Hair follicular keratinocyte (primary cell): ENCODE measurements around the gene SLC4A11. TPM values are rescaled to one million over a fixed set of nuclear protein-coding genes. Genes with fewer than 3 reads are reported as not detected.

Experiments used
- total RNA-seq: library from RNA; depleted of rRNA; stranded (reverse); fragments of >200 nt; gene quantifications from 2 replicates; pipeline ENCODE4 v1.2.3, GENCODE V29; 2015

SLC4A11 gene
- 3.6 and 6.8 TPM in 2 replicates for total RNA-seq

GRCh38 chr20:3239026-3239866 is at the start of gene SLC4A11:
SLC4A11 (minus strand) TSS chr20:3239190; CDS start chr20:3239137, 53 bp downstream.

GRCh38 chr20:3209257-3209945 is 29.6 kb downstream of the SLC4A11 start, which contains the start of gene ITPA:
ITPA (plus strand) TSS chr20:3209498; CDS start chr20:3209552, 54 bp downstream.

DNA sequence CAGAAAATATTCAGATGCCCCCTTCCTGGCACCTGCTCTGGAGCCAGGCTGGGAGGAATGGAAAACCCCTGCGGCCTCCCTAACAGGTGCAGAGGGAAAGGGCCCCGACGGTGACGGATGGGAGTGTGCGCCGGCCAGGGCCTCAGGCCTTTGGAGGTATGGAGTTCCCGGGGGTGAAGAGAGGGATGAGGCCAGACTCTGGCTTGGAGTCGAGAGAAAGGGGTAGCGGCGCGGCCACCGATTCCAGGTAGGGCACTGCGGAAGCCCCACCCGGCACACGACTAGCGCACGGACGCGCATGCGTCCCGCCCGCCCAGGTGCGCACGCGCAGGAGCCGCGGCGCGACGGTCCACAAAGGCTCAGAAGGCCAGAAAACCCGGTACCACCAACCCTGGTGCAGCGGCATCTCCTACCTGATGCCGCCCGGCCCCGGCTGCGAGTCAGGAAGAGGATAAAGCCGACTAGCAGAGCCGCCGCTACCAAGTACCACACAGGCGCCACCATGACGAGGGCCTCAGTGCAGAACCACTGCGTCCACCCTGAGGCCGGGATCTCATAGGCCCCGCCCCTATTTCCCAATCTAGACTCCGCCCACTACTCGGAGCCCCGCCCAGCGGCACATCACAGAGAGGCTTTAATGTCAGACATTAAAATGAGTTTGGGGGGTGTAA is 34.7 kb downstream of the SLC4A11 start, which contains the start of gene DDRGK1:
TSS of gene DDRGK1 (minus strand) at position 559 of the 671 bp plus-strand sequence. CDS start at position 504, 55 bp downstream.

Other genes with a start within 250 kb of the SLC4A11 start
- gene GNRH2, start 195.6 kb downstream of the SLC4A11 start, total RNA-seq, result 1.3 TPM in 1 of 2 replicates, not detected in the other
- 87.9 and 128 TPM in 2 replicates for gene MRPS26, start 193.1 kb downstream of the SLC4A11 start, total RNA-seq
- gene OXT, start 167.6 kb downstream of the SLC4A11 start, total RNA-seq, result not detected in 2 replicates
- not detected in 2 replicates for gene AVP, start 154.5 kb downstream of the SLC4A11 start, total RNA-seq
- gene FASTKD5, start 79.3 kb downstream of the SLC4A11 start, total RNA-seq, result 8.3 and 14.7 TPM in 2 replicates
- gene UBOX5, start 79.3 kb downstream of the SLC4A11 start, total RNA-seq, result 2.2 and 4.5 TPM in 2 replicates
- 6.4 and 9.4 TPM in 2 replicates for gene LZTS3, start 65.6 kb downstream of the SLC4A11 start, total RNA-seq
- gene DDRGK1, start 34.5 kb downstream of the SLC4A11 start, total RNA-seq, result 47.7 and 59.8 TPM in 2 replicates
- gene ITPA, start 29.7 kb downstream of the SLC4A11 start, total RNA-seq, result 57.6 and 63.1 TPM in 2 replicates
- gene DNAAF9, start 168.5 kb upstream of the SLC4A11 start, total RNA-seq, result 6.3 and 7.7 TPM in 2 replicates
- gene ATRN, start 231.8 kb upstream of the SLC4A11 start, total RNA-seq, result 17.4 and 29.0 TPM in 2 replicates